GM23338 (cell line): Measurements from ENCODE around the gene ACSBG1. TPM values are rescaled to one million over a fixed set of nuclear protein-coding genes. Genes with fewer than 3 reads are reported as not detected.

Experiments used
- ATAC-seq: fragments of 200-7000 bp; cut with Tn5 transposase; 3 replicates; pipeline ENCODE4 v1.9.1; 2020
- DNase-seq: peaks from one replicate; pipeline ENCODE4 v3.0.0-alpha.2; 2015; ENCODE audit warnings: low spot score
- H2AFZ ChIP-seq: fragments of 200-600 bp; sonication (generic); 2 replicates; pipeline ENCODE4 v1.8.0; 2016; ENCODE audit warnings: antibody characterized with exemption, mild to moderate bottlenecking, moderate library complexity
- H3F3A ChIP-seq: fragments of 200-600 bp; sonication (generic); replicated peaks from 2 replicates; pipeline ENCODE4 v1.8.0; 2017; ENCODE audit warnings: antibody characterized with exemption, mixed run types, low read depth
- H3K27ac ChIP-seq: fragments of 200-600 bp; sonication (generic); 2 replicates; pipeline ENCODE4 v1.6.1; 2016; ENCODE audit warnings: low read depth
- H3K27me3 ChIP-seq: fragments of 200-600 bp; sonication (generic); 2 replicates; pipeline ENCODE4 v1.8.0; 2016; ENCODE audit warnings: mild to moderate bottlenecking, mixed run types, moderate library complexity; ENCODE audit not compliant: insufficient read depth
- H3K36me3 ChIP-seq: fragments of 200-600 bp; sonication (generic); 2 replicates; pipeline ENCODE4 v1.8.0; 2016; ENCODE audit warnings: mild to moderate bottlenecking; ENCODE audit not compliant: insufficient read depth
- H3K4me1 ChIP-seq: fragments of 200-600 bp; sonication (generic); 2 replicates; pipeline ENCODE4 v1.8.0; 2016; ENCODE audit warnings: mild to moderate bottlenecking, moderate library complexity; ENCODE audit not compliant: insufficient read depth
- H3K4me2 ChIP-seq: fragments of 200-600 bp; sonication (generic); 2 replicates; pipeline ENCODE4 v1.7.1; 2017; ENCODE audit warnings: mixed run types
- H3K4me3 ChIP-seq: fragments of 200-600 bp; sonication (generic); 2 replicates; pipeline ENCODE4 v1.6.1; 2016; ENCODE audit warnings: mixed run types
- H3K79me2 ChIP-seq: fragments of 200-600 bp; sonication (generic); replicated peaks from 2 replicates; pipeline ENCODE4 v1.8.0; 2017; ENCODE audit warnings: mild to moderate bottlenecking; ENCODE audit not compliant: insufficient read depth
- H3K9me2 ChIP-seq: fragments of 200-600 bp; sonication (generic); 2 replicates; pipeline ENCODE4 v1.8.0; 2017; ENCODE audit not compliant: insufficient read depth
- H4K20me1 ChIP-seq: fragments of 200-600 bp; sonication (generic); replicated peaks from 2 replicates; pipeline ENCODE4 v1.8.0; 2017; ENCODE audit warnings: mild to moderate bottlenecking; ENCODE audit not compliant: insufficient read depth
- H3K27ac Mint-ChIP-seq: 2 replicates; pipeline ENCODE4 v1.8.0; 2020; ENCODE audit warnings: inconsistent platforms, mild to moderate bottlenecking, moderate library complexity, mixed read lengths
- H3K27me3 Mint-ChIP-seq: 3 replicates; pipeline ENCODE4 v1.8.0; 2022; ENCODE audit warnings: low read depth, mild to moderate bottlenecking, moderate library complexity, mixed read lengths, inconsistent platforms; ENCODE audit not compliant: insufficient read depth, poor library complexity
- H3K36me3 Mint-ChIP-seq: 3 replicates; pipeline ENCODE4 v1.8.0; 2021; ENCODE audit warnings: low read depth, mild to moderate bottlenecking, inconsistent platforms, moderate library complexity, mixed read lengths
- H3K4me1 Mint-ChIP-seq: 3 replicates; pipeline ENCODE4 v1.8.0; 2020; ENCODE audit warnings: mild to moderate bottlenecking, inconsistent platforms, mixed read lengths
- H3K4me3 Mint-ChIP-seq: 3 replicates; pipeline ENCODE4 v1.8.0; 2021; ENCODE audit warnings: moderate library complexity, mild to moderate bottlenecking, inconsistent platforms, mixed read lengths
- H3K9me3 Mint-ChIP-seq: 3 replicates; pipeline ENCODE4 v1.8.0; 2020; ENCODE audit warnings: moderate library complexity, mild to moderate bottlenecking, inconsistent platforms, mixed read lengths
- CREB1 ChIP-seq: fragments of 250-450 bp; sonication (Bioruptor Pico); IDR thresholded peaks from 2 replicates; pipeline ENCODE4 v1.5.0; 2020; ENCODE audit warnings: low read depth, mild to moderate bottlenecking, moderate library complexity
- EZH2 ChIP-seq: fragments of 200-600 bp; sonication (generic); IDR thresholded peaks from one replicate; pipeline ENCODE4 v1.8.0; 2017; ENCODE audit warnings: antibody characterized with exemption, mild to moderate bottlenecking, low read depth; ENCODE audit not compliant: unreplicated experiment
- EZH2phosphoT487 ChIP-seq: fragments of 200-600 bp; sonication (generic); IDR thresholded peaks from one replicate; pipeline ENCODE4 v1.8.1; 2018; ENCODE audit warnings: antibody characterized with exemption; ENCODE audit not compliant: unreplicated experiment
- JUNB ChIP-seq: IDR thresholded peaks from one replicate; pipeline ENCODE4 v1.6.1; 2016; ENCODE audit warnings: antibody characterized with exemption; ENCODE audit not compliant: unreplicated experiment
- NANOG ChIP-seq: IDR thresholded peaks from 2 replicates; pipeline ENCODE4 v1.6.1; 2016; ENCODE audit warnings: antibody characterized with exemption, borderline replicate concordance
- POLR2AphosphoS5 ChIP-seq: IDR thresholded peaks from 2 replicates; pipeline ENCODE4 v1.6.1; 2016; ENCODE audit warnings: antibody characterized with exemption, low read depth
- STAT1 ChIP-seq: IDR thresholded peaks from one replicate; pipeline ENCODE4 v1.6.1; 2016; ENCODE audit warnings: antibody characterized with exemption; ENCODE audit not compliant: unreplicated experiment
- ZNF114 ChIP-seq: fragments of 250-450 bp; sonication (Bioruptor Pico); IDR thresholded peaks from 2 replicates; pipeline ENCODE4 v1.5.0; 2020; ENCODE audit warnings: mild to moderate bottlenecking, moderate library complexity
- ZNF331 ChIP-seq: fragments of 250-450 bp; sonication (Bioruptor Pico); IDR thresholded peaks from 2 replicates; pipeline ENCODE4 v1.5.0; 2020; ENCODE audit warnings: low read depth, mild to moderate bottlenecking, moderate library complexity
- polyA plus RNA-seq: library from polyadenylated mRNA; unstranded; fragments of >200 nt; fragmentation: Nextera tagmentation; extraction: Ambion mirVana; gene quantifications from 2 replicates; pipeline ENCODE4 v1.2.1, GENCODE V29; 2016
- total RNA-seq: library from RNA; depleted of rRNA; stranded (reverse); fragments of >200 nt; shearing (Covaris generic); gene quantifications from 2 replicates; pipeline ENCODE4 v1.2.3, GENCODE V29; 2014
- TF ChIP-seq, protein P1 (sequence below), 2 experiments: fragments of 200-600 bp in 1 of 2; sonication (generic) in 1 of 2; conservative IDR thresholded peaks; 2 replicates each; pipeline versions ENCODE4 v1.5.1 to v1.6.1; 2016 to 2017; ENCODE audit warnings: antibody characterized with exemption in 2 of 2, low read depth in 2 of 2, mild to moderate bottlenecking in 2 of 2, moderate library complexity in 1 of 2
- TF ChIP-seq, protein P2 (sequence below): fragments of 250-450 bp; sonication (Bioruptor Pico); IDR thresholded peaks from 2 replicates; pipeline ENCODE4 v1.5.0; 2020; ENCODE audit warnings: mild to moderate bottlenecking, moderate library complexity
- TF ChIP-seq, protein P3 (sequence below): IDR thresholded peaks from 2 replicates; pipeline ENCODE4 v1.6.1; 2016; ENCODE audit warnings: antibody characterized with exemption
- TF ChIP-seq, protein P4 (sequence below): IDR thresholded peaks from one replicate; pipeline ENCODE4 v1.6.1; 2018; ENCODE audit warnings: antibody characterized with exemption; ENCODE audit not compliant: unreplicated experiment

The ACSBG1 gene
- total and polyA plus RNA-seq, 2 experiments from 2014 or later, result 1.9 to 10.0 TPM

DNA sequence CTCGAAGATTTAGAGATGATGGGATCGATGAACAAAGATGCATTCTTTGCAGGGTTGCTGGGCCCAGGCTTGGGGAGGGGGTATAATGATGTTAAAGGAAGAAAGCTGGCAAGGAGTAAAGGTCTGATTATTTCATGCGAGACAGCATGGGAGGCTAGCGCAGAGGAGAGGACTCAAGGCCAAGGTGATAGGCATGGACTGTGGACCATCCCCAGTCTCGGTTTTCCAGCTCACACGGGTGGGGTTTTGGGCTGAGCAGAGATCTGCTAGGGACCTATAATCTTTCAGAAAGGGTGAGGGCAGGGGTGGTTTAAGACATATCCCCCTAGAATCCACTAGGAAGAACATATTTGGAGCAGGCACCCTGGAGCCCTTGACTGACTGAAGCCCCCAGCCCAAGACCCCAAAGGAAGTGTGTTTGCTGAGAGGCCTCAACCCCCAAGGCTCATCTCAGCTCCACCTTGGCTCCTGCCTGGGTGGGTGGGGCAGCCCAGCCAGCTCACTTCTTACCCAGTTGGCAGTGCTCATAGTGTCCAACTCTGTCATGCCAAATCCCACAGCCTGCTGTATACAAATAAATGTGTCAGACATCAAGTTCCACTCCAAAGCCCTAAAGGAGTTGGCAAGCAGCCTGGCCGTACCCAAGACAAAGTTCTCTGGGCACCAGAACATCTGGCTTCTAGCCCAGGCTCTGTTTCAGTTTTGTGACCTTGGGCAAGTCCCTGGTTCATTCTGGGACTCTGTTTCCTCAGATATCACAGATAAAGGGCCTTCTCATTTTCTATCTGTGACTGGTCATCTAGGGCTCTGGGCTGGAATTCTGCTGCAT, 17.9 kb downstream of the ACSBG1 start:
- no peaks in the 10 kb centered on the region for H3K9me3 Mint-ChIP-seq
- Histone ChIP-seq H3F3A (no peaks in the 10 kb centered on the region), H3K27me3 (no peaks in the 10 kb centered on the region), H3K4me3 (no peak overlapping the region), H3K36me3 (no peaks in the 10 kb centered on the region; the same call in 1 of the 2 replicates), H3K27ac (no peak overlapping the region), H3K4me1 (peaks cover 6% of the 10 kb centered on the region; the same call in 1 of the 2 replicates), H3K9me2 (no peaks in the 10 kb centered on the region), H3K79me2 (no peaks in the 10 kb centered on the region), H3K4me2 (no peak overlapping the region), H2AFZ (no peak overlapping the region), H4K20me1 (no peaks in the 10 kb centered on the region)
- H3K27me3 Mint-ChIP-seq, result peaks cover 14% of the 10 kb centered on the region
- no peak overlapping the region for H3K4me3 Mint-ChIP-seq
- DNase-seq, result no peak
- H3K4me1 Mint-ChIP-seq, result peaks cover 11% of the 10 kb centered on the region
- H3K36me3 Mint-ChIP-seq, result no peaks in the 10 kb centered on the region
- no peak overlapping the region for H3K27ac Mint-ChIP-seq
- no peak for TF ChIP-seq ZNF331 (CRISPR knock-in tag)
- TF ChIP-seq NANOG, result no peak
- no peak for TF ChIP-seq ZNF114
- TF ChIP-seq, protein P1, sequence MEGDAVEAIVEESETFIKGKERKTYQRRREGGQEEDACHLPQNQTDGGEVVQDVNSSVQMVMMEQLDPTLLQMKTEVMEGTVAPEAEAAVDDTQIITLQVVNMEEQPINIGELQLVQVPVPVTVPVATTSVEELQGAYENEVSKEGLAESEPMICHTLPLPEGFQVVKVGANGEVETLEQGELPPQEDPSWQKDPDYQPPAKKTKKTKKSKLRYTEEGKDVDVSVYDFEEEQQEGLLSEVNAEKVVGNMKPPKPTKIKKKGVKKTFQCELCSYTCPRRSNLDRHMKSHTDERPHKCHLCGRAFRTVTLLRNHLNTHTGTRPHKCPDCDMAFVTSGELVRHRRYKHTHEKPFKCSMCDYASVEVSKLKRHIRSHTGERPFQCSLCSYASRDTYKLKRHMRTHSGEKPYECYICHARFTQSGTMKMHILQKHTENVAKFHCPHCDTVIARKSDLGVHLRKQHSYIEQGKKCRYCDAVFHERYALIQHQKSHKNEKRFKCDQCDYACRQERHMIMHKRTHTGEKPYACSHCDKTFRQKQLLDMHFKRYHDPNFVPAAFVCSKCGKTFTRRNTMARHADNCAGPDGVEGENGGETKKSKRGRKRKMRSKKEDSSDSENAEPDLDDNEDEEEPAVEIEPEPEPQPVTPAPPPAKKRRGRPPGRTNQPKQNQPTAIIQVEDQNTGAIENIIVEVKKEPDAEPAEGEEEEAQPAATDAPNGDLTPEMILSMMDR (conservative IDR thresholded peaks at IDR 0.05; ENCODE audit: low read depth in 2 of 2), result no peak
- no peak for TF ChIP-seq EZH2
- TF ChIP-seq STAT1, result no peak
- no peak for TF ChIP-seq EZH2phosphoT487
- TF ChIP-seq JUNB, result no peak
- TF ChIP-seq, protein P2, sequence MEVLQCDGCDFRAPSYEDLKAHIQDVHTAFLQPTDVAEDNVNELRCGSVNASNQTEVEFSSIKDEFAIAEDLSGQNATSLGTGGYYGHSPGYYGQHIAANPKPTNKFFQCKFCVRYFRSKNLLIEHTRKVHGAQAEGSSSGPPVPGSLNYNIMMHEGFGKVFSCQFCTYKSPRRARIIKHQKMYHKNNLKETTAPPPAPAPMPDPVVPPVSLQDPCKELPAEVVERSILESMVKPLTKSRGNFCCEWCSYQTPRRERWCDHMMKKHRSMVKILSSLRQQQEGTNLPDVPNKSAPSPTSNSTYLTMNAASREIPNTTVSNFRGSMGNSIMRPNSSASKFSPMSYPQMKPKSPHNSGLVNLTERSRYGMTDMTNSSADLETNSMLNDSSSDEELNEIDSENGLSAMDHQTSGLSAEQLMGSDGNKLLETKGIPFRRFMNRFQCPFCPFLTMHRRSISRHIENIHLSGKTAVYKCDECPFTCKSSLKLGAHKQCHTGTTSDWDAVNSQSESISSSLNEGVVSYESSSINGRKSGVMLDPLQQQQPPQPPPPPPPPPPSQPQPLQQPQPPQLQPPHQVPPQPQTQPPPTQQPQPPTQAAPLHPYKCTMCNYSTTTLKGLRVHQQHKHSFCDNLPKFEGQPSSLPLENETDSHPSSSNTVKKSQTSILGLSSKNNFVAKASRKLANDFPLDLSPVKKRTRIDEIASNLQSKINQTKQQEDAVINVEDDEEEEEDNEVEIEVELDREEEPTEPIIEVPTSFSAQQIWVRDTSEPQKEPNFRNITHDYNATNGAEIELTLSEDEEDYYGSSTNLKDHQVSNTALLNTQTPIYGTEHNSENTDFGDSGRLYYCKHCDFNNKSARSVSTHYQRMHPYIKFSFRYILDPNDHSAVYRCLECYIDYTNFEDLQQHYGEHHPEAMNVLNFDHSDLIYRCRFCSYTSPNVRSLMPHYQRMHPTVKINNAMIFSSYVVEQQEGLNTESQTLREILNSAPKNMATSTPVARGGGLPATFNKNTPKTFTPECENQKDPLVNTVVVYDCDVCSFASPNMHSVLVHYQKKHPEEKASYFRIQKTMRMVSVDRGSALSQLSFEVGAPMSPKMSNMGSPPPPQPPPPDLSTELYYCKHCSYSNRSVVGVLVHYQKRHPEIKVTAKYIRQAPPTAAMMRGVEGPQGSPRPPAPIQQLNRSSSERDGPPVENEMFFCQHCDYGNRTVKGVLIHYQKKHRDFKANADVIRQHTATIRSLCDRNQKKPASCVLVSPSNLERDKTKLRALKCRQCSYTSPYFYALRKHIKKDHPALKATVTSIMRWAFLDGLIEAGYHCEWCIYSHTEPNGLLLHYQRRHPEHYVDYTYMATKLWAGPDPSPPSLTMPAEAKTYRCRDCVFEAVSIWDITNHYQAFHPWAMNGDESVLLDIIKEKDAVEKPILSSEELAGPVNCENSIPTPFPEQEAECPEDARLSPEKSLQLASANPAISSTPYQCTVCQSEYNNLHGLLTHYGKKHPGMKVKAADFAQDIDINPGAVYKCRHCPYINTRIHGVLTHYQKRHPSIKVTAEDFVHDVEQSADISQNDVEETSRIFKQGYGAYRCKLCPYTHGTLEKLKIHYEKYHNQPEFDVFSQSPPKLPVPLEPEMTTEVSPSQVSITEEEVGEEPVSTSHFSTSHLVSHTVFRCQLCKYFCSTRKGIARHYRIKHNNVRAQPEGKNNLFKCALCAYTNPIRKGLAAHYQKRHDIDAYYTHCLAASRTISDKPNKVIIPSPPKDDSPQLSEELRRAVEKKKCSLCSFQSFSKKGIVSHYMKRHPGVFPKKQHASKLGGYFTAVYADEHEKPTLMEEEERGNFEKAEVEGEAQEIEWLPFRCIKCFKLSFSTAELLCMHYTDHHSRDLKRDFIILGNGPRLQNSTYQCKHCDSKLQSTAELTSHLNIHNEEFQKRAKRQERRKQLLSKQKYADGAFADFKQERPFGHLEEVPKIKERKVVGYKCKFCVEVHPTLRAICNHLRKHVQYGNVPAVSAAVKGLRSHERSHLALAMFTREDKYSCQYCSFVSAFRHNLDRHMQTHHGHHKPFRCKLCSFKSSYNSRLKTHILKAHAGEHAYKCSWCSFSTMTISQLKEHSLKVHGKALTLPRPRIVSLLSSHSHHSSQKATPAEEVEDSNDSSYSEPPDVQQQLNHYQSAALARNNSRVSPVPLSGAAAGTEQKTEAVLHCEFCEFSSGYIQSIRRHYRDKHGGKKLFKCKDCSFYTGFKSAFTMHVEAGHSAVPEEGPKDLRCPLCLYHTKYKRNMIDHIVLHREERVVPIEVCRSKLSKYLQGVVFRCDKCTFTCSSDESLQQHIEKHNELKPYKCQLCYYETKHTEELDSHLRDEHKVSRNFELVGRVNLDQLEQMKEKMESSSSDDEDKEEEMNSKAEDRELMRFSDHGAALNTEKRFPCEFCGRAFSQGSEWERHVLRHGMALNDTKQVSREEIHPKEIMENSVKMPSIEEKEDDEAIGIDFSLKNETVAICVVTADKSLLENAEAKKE (CRISPR knock-in tag), result no peak
- no peak for TF ChIP-seq CREB1 (CRISPR knock-in tag)
- TF ChIP-seq, protein P3, sequence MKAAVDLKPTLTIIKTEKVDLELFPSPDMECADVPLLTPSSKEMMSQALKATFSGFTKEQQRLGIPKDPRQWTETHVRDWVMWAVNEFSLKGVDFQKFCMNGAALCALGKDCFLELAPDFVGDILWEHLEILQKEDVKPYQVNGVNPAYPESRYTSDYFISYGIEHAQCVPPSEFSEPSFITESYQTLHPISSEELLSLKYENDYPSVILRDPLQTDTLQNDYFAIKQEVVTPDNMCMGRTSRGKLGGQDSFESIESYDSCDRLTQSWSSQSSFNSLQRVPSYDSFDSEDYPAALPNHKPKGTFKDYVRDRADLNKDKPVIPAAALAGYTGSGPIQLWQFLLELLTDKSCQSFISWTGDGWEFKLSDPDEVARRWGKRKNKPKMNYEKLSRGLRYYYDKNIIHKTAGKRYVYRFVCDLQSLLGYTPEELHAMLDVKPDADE, result no peak
- TF ChIP-seq, protein P4, sequence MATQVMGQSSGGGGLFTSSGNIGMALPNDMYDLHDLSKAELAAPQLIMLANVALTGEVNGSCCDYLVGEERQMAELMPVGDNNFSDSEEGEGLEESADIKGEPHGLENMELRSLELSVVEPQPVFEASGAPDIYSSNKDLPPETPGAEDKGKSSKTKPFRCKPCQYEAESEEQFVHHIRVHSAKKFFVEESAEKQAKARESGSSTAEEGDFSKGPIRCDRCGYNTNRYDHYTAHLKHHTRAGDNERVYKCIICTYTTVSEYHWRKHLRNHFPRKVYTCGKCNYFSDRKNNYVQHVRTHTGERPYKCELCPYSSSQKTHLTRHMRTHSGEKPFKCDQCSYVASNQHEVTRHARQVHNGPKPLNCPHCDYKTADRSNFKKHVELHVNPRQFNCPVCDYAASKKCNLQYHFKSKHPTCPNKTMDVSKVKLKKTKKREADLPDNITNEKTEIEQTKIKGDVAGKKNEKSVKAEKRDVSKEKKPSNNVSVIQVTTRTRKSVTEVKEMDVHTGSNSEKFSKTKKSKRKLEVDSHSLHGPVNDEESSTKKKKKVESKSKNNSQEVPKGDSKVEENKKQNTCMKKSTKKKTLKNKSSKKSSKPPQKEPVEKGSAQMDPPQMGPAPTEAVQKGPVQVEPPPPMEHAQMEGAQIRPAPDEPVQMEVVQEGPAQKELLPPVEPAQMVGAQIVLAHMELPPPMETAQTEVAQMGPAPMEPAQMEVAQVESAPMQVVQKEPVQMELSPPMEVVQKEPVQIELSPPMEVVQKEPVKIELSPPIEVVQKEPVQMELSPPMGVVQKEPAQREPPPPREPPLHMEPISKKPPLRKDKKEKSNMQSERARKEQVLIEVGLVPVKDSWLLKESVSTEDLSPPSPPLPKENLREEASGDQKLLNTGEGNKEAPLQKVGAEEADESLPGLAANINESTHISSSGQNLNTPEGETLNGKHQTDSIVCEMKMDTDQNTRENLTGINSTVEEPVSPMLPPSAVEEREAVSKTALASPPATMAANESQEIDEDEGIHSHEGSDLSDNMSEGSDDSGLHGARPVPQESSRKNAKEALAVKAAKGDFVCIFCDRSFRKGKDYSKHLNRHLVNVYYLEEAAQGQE, result no peak
- no peak for TF ChIP-seq POLR2AphosphoS5
- no peak for ATAC-seq
